Trophoblast cell (in vitro differentiated cells and primary cell): ENCODE data around the gene SEMA4A.
A peak's percentile ranks its signal among the peaks of the same experiment; 100 is the strongest.

Experiments used
- DNase-seq, 2 donors: peaks; one replicate each; pipeline ENCODE4 v3.0.0-alpha.2; 2016
- H2AFZ ChIP-seq: 2 replicates; pipeline ENCODE4 v1.6.1; 2013; ENCODE audit warnings: low read length, moderate library complexity, mild to moderate bottlenecking; ENCODE audit not compliant: insufficient read depth, poor library complexity
- H2AK5ac ChIP-seq: 2 replicates; pipeline ENCODE4 v1.6.1; 2013; ENCODE audit warnings: mild to moderate bottlenecking, low read length
- H2BK120ac ChIP-seq: 2 replicates; pipeline ENCODE4 v1.6.1; 2013; ENCODE audit warnings: low read length, mild to moderate bottlenecking, moderate library complexity; ENCODE audit not compliant: insufficient read depth, poor library complexity
- H2BK12ac ChIP-seq: 2 replicates; pipeline ENCODE4 v1.6.1; 2013; ENCODE audit warnings: mild to moderate bottlenecking, low read length, moderate library complexity
- H2BK5ac ChIP-seq: 2 replicates; pipeline ENCODE4 v1.6.1; 2013; ENCODE audit warnings: low read length, low read depth, moderate library complexity, mild to moderate bottlenecking; ENCODE audit not compliant: poor library complexity
- H3K14ac ChIP-seq: 2 replicates; pipeline ENCODE4 v1.6.1; 2013; ENCODE audit warnings: mild to moderate bottlenecking, low read length
- H3K18ac ChIP-seq: 2 replicates; pipeline ENCODE4 v1.6.1; 2013; ENCODE audit warnings: mild to moderate bottlenecking, low read length
- H3K23ac ChIP-seq: 2 replicates; pipeline ENCODE4 v1.6.1; 2013; ENCODE audit warnings: low read length
- H3K27ac ChIP-seq: 2 replicates; pipeline ENCODE4 v1.5.1; 2013; ENCODE audit warnings: low read depth, mild to moderate bottlenecking, inconsistent platforms, low read length, moderate library complexity
- H3K27me3 ChIP-seq: 2 replicates; pipeline ENCODE4 v1.6.1; 2013; ENCODE audit warnings: inconsistent platforms, mild to moderate bottlenecking, low read length, moderate library complexity; ENCODE audit not compliant: insufficient read depth
- H3K36me3 ChIP-seq, 2 experiments: 1 replicate in 1 of 2; 2 replicates in 1 of 2; pipeline ENCODE4 v1.6.1; 2013; ENCODE audit warnings: low read length in 2 of 2, mild to moderate bottlenecking in 2 of 2, moderate library complexity in 1 of 2; ENCODE audit not compliant: insufficient read depth in 2 of 2, control insufficient read depth in 1 of 2
- H3K4ac ChIP-seq: 2 replicates; pipeline ENCODE4 v1.6.1; 2013; ENCODE audit warnings: low read depth, mild to moderate bottlenecking, low read length, moderate library complexity
- H3K4me1 ChIP-seq, 2 experiments: 1 replicate in 1 of 2; 2 replicates in 1 of 2; pipeline ENCODE4 v1.6.1; 2013; ENCODE audit warnings: low read length in 2 of 2, mild to moderate bottlenecking in 2 of 2, moderate library complexity in 1 of 2; ENCODE audit not compliant: insufficient read depth in 2 of 2, control insufficient read depth in 1 of 2
- H3K4me2 ChIP-seq: 2 replicates; pipeline ENCODE4 v1.6.1; 2013; ENCODE audit warnings: inconsistent platforms, mild to moderate bottlenecking, low read length, moderate library complexity
- H3K4me3 ChIP-seq: 2 replicates; pipeline ENCODE4 v1.5.1; 2013; ENCODE audit warnings: mild to moderate bottlenecking, low read depth, low read length, inconsistent platforms
- H3K79me1 ChIP-seq: one replicate; pipeline ENCODE4 v1.6.1; 2013; ENCODE audit warnings: low read length
- H3K79me2 ChIP-seq: 2 replicates; pipeline ENCODE4 v1.6.1; 2013; ENCODE audit warnings: low read length, mild to moderate bottlenecking; ENCODE audit not compliant: control insufficient read depth, insufficient read depth, poor library complexity
- H3K9ac ChIP-seq: 2 replicates; pipeline ENCODE4 v1.6.1; 2013; ENCODE audit warnings: mild to moderate bottlenecking, low read length
- H3K9me3 ChIP-seq: 2 replicates; pipeline ENCODE4 v1.6.1; 2013; ENCODE audit warnings: low read depth, mild to moderate bottlenecking, control low read depth, inconsistent platforms, low read length; ENCODE audit not compliant: insufficient read depth
- H4K12ac ChIP-seq: 2 replicates; pipeline ENCODE4 v1.6.1; 2013; ENCODE audit warnings: low read depth, mild to moderate bottlenecking, low read length, moderate library complexity
- H4K8ac ChIP-seq: 2 replicates; pipeline ENCODE4 v1.6.1; 2013; ENCODE audit warnings: low read depth, mild to moderate bottlenecking, low read length, moderate library complexity
- H4K91ac ChIP-seq: one replicate; pipeline ENCODE4 v1.6.1; 2013; ENCODE audit warnings: low read depth, mild to moderate bottlenecking, low read length, moderate library complexity
- WGBS: extraction: QIAGEN DNeasy Blood & Tissue Kit; methylation state at CpG from one replicate; pipeline ENCODE4 v1.1.7; 2013; ENCODE audit warnings: missing lambda C conversion rate; ENCODE audit not compliant: insufficient read length, insufficient coverage; ENCODE audit errors: extremely low coverage; 5-methylcytosine and 5-hydroxymethylcytosine counted together

Gene SEMA4A

DNA sequence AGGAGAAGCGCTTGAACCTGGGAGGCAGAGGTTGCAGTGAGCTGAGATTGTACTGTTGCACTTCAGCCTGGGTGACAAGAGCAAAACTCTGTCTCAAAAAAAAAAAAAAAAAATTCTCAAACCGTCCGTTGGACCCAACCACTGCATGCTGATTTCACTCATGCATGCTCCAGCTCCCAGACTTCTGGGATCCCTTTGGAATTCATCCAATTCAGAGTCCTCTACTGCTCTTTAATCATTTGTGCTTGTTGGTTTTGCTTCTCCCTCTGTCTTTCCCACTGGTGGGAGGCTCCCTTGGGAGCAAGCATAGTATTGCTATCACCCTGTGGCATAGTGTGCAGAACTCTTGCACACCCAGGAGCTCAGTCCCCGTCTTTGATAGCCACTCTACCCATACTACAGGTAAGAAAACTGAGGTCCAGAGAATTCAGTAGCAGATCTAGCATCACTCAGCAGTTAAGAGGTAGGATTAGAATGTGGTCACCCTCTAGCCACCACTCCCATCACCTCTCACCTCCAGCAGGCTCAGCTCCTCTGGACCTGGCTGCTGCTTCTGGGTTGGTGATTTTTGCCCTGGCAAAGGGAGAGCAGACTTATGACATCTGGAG, 41.9 kb upstream of the SEMA4A start:
- Histone ChIP-seq H2BK12ac (no peak overlapping the region), H3K27ac (no peak overlapping the region), H2AK5ac (no peak overlapping the region), H3K18ac (no peak overlapping the region), H3K4me1 (peaks cover 22 to 27% of the 10 kb centered on the region in 2 experiments), H3K79me1 (peaks cover 23% of the 10 kb centered on the region), H2BK5ac (no peak overlapping the region), H3K27me3 (no peaks in the 10 kb centered on the region), H4K12ac (no peak overlapping the region), H3K4me3 (no peak overlapping the region), H3K79me2 (peaks cover 21% of the 10 kb centered on the region), H3K14ac (no peak overlapping the region), H3K4ac (no peak overlapping the region), H3K9ac (no peak overlapping the region), H3K23ac (no peak overlapping the region), H2AFZ (no peak overlapping the region), H3K4me2 (no peak overlapping the region), H3K9me3 (no peaks in the 10 kb centered on the region), H4K8ac (no peak overlapping the region), H4K91ac (no peak overlapping the region), H2BK120ac (no peak overlapping the region), H3K36me3 (no peaks in the 10 kb centered on the region)
- DNase-seq: no peak
- no CpG with 5 or more reads among the region's 4 CpGs for WGBS

GRCh38 chr1:156112276-156113137, 40.9 kb upstream of the SEMA4A start:
- no peak overlapping the region for H2AK5ac ChIP-seq
- H3K9me3 ChIP-seq: no peaks in the 10 kb centered on the region
- H3K14ac ChIP-seq: peak overlapping the region; percentile 54
- H3K36me3 ChIP-seq: no peaks in the 10 kb centered on the region
- no peak overlapping the region for H2AFZ ChIP-seq
- H2BK120ac ChIP-seq: no peak overlapping the region
- H3K9ac ChIP-seq: no peak overlapping the region
- H3K79me1 ChIP-seq: peaks cover 22% of the 10 kb centered on the region
- peak overlapping the region; percentile 16 for H2BK12ac ChIP-seq
- no peak overlapping the region for H4K8ac ChIP-seq
- no peak overlapping the region for H3K4me2 ChIP-seq
- H3K4me3 ChIP-seq: no peak overlapping the region
- H3K4ac ChIP-seq: no peak overlapping the region
- H3K4me1 ChIP-seq: peaks cover 16 to 25% of the 10 kb centered on the region in 2 experiments
- no peak overlapping the region for H3K27ac ChIP-seq
- no peak overlapping the region for H4K12ac ChIP-seq
- H3K18ac ChIP-seq: no peak overlapping the region
- H4K91ac ChIP-seq: peak overlapping the region; percentile 45
- H3K27me3 ChIP-seq: no peaks in the 10 kb centered on the region
- no peak overlapping the region for H3K23ac ChIP-seq
- no peak overlapping the region for H2BK5ac ChIP-seq
- H3K79me2 ChIP-seq: peaks cover 23% of the 10 kb centered on the region
- WGBS: no CpG with 5 or more reads among the region's 10 CpGs
- no peak for DNase-seq

DNA sequence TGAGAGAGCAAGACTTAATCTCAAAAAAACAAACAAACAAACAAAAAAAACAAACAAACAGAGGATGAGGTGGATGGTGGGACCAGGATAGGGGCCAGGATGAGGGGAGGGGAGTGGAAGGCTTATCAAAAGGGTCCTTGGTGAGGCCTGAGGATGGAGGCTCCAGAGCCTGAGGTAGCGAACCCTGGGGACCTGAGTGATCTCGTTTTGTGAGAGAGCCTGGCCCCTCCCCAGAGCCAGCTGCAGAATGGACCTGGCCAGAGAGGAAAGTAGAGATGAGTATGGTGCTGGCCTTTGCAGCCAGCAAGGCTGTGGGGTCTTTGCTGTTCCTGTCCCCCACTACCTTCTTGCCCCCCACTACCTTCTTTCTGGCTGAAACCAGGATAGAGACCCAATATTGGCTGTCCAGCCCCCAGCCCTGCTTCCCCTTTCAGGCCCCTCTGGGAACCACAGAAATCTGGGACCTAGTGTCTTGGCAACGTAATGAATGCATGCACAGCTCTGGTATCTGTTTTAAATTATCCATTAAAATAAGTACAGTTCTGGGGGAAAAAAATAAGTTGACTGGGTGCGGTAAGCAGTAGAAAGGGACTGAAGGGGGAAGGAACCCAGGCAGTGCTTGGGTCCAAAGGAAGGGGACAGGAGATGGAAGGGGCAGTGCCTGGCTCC, 40.0 kb upstream of the SEMA4A start:
- H3K18ac ChIP-seq: no peak overlapping the region
- H4K12ac ChIP-seq: no peak overlapping the region
- no peak overlapping the region for H3K23ac ChIP-seq
- no peaks in the 10 kb centered on the region for H3K36me3 ChIP-seq
- H4K8ac ChIP-seq: no peak overlapping the region
- no peak overlapping the region for H2BK5ac ChIP-seq
- H3K4me1 ChIP-seq: peaks cover 16 to 24% of the 10 kb centered on the region in 2 experiments
- peak overlapping the region; percentile 3 for H2BK12ac ChIP-seq
- no peak overlapping the region for H3K4ac ChIP-seq
- no peak overlapping the region for H3K9ac ChIP-seq
- DNase-seq: no peak
- H3K14ac ChIP-seq: no peak overlapping the region
- no peaks in the 10 kb centered on the region for H3K27me3 ChIP-seq
- H2AK5ac ChIP-seq: no peak overlapping the region
- no peak overlapping the region for H2AFZ ChIP-seq
- peak overlapping the region; percentile 33 for H3K27ac ChIP-seq
- H3K4me2 ChIP-seq: no peak overlapping the region
- H2BK120ac ChIP-seq: peak overlapping the region; percentile 88
- H4K91ac ChIP-seq: peak overlapping the region; percentile 59
- peaks cover 26% of the 10 kb centered on the region for H3K79me2 ChIP-seq
- no peak overlapping the region for H3K4me3 ChIP-seq
- WGBS: no CpG with 5 or more reads among the region's 4 CpGs
- peaks cover 26% of the 10 kb centered on the region for H3K79me1 ChIP-seq
- H3K9me3 ChIP-seq: no peaks in the 10 kb centered on the region

DNA sequence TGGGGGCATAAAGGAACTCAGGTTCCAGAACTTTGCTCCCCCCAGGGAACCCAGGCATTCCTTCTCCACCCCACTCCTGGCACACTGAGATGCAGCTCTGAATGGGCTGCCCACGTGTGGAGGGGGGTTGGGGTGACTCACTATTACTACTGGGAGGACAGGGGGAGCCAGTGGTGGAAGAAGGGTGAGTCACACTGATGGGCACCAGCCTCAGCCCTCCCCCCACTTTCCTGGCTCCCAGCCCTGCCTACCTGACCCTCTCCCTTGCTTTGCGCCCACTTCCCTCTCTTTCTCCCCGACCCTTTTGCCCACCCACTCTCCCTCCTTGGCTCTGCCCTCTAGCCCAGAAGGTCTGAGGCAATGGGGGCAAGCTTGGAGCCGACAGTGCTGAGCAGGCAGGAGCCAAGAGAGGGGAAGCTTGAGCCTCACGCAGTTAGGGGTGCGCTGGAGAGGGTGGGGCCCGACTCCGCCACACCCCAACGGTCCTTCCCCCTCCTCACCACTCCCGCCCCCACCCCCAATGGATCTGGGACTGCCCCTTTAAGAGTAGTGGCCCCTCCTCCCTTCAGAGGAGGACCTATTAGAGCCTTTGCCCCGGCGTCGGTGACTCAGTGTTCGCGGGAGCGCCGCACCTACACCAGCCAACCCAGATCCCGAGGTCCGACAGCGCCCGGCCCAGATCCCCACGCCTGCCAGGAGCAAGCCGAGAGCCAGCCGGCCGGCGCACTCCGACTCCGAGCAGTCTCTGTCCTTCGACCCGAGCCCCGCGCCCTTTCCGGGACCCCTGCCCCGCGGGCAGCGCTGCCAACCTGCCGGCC, 39.1 kb upstream of the SEMA4A start, which contains the start of gene LMNA:
Gene LMNA, plus strand, starts transcription at position 611 of the 818 bp plus-strand sequence. CDS start 208 bp downstream, outside the sequence.
- no CpG with 5 or more reads among the region's 37 CpGs for WGBS

More for the DNA sequence above, 39.1 kb upstream of the SEMA4A start, which contains the start of gene LMNA:
- H3K4me3 ChIP-seq: peak within 1 kb of the TSS; percentile 92
- peak within 1 kb of the TSS; percentile 95 for H2AK5ac ChIP-seq
- H3K27ac ChIP-seq: peak within 1 kb of the TSS; percentile 33
- peak within 1 kb of the TSS; percentile 92 for H3K14ac ChIP-seq
- no peaks in the 10 kb centered on the region for H3K36me3 ChIP-seq
- H3K18ac ChIP-seq: peak within 1 kb of the TSS; percentile 96
- peaks cover 20 to 29% of the 10 kb centered on the region in 2 experiments for H3K4me1 ChIP-seq
- H3K79me2 ChIP-seq: peaks cover 26% of the 10 kb centered on the region
- H3K79me1 ChIP-seq: peaks cover 28% of the 10 kb centered on the region
- no peak within 1 kb of the TSS for H3K23ac ChIP-seq
- peak within 1 kb of the TSS; percentile 49 for H4K12ac ChIP-seq
- no peaks in the 10 kb centered on the region for H3K9me3 ChIP-seq
- peak within 1 kb of the TSS; percentile 87 for H3K9ac ChIP-seq
- H3K4ac ChIP-seq: peak within 1 kb of the TSS; percentile 63
- DNase-seq: peak; percentile 74 to 86
- H4K91ac ChIP-seq: peak within 1 kb of the TSS; percentile 94
- no peaks in the 10 kb centered on the region for H3K27me3 ChIP-seq
- H2BK12ac ChIP-seq: peak within 1 kb of the TSS; percentile 91
- H4K8ac ChIP-seq: peak within 1 kb of the TSS; percentile 48
- peak within 1 kb of the TSS; percentile 88 for H2BK120ac ChIP-seq
- peak within 1 kb of the TSS; percentile 86 for H3K4me2 ChIP-seq
- H2BK5ac ChIP-seq: peak within 1 kb of the TSS; percentile 80
- peak within 1 kb of the TSS; percentile 80 for H2AFZ ChIP-seq
